OCI-M2 (cell line): Measurements from ENCODE around the gene MYL1.

ENCODE experiments used
- DNase-seq: peaks from one replicate; lab custom pipeline; 2025; ENCODE audit not compliant: unreplicated experiment; lab: John Stamatoyannopoulos, UW

Gene MYL1

GRCh38 chr2:210315015-210315788, at the start of gene MYL1:
Gene MYL1, minus strand, starts transcription at chr2:210315174. Its CDS starts 132 bp downstream, at chr2:210315042.
- no peak for DNase-seq

- no peak for DNase-seq
Observed at GRCh38 chr2:210363876-210364275, 48.9 kb upstream of the MYL1 start.

GRCh38 chr2:210363261-210363660, 48.3 kb upstream of the MYL1 start:
- no peak for DNase-seq

GRCh38 chr2:210360412-210360811, 45.4 kb upstream of the MYL1 start:
- no peak for DNase-seq

- DNase-seq, result no peak
Observed at GRCh38 chr2:210356944-210357343, 42.0 kb upstream of the MYL1 start.

- DNase-seq, result no peak
Observed at GRCh38 chr2:210337159-210337558, 22.2 kb upstream of the MYL1 start.

- no peak for DNase-seq
Observed at GRCh38 chr2:210324906-210325305, 9.9 kb upstream of the MYL1 start.

- no peak for DNase-seq
Observed at GRCh38 chr2:210324458-210324857, 9.5 kb upstream of the MYL1 start.

GRCh38 chr2:210323003-210323402, 8.0 kb upstream of the MYL1 start:
- no peak for DNase-seq

- no peak for DNase-seq
Observed at GRCh38 chr2:210318891-210319290, 3.9 kb upstream of the MYL1 start.

GRCh38 chr2:210318486-210318885, 3.5 kb upstream of the MYL1 start:
- DNase-seq, result no peak

- DNase-seq, result no peak
Observed at GRCh38 chr2:210310550-210310949, 4.4 kb downstream of the MYL1 start.

- no peak for DNase-seq
Observed at GRCh38 chr2:210309548-210310233, 5.3 kb downstream of the MYL1 start.

- DNase-seq, result no peak
Observed at GRCh38 chr2:210303498-210303897, 11.5 kb downstream of the MYL1 start.

GRCh38 chr2:210302326-210302725, 12.6 kb downstream of the MYL1 start:
- no peak for DNase-seq

- no peak for DNase-seq
Observed at GRCh38 chr2:210299866-210300373, 15.1 kb downstream of the MYL1 start.

- DNase-seq, result no peak
Observed at GRCh38 chr2:210288408-210288807, 26.6 kb downstream of the MYL1 start.

- DNase-seq, result no peak
Observed at GRCh38 chr2:210287301-210287700, 27.7 kb downstream of the MYL1 start.

GRCh38 chr2:210286123-210286680, 28.8 kb downstream of the MYL1 start:
- DNase-seq, result no peak

- no peak for DNase-seq
Observed at GRCh38 chr2:210277133-210277532, 37.8 kb downstream of the MYL1 start.

GRCh38 chr2:210271300-210271699, 43.7 kb downstream of the MYL1 start:
- no peak for DNase-seq

GRCh38 chr2:210269148-210269547, 45.8 kb downstream of the MYL1 start:
- DNase-seq, result no peak
